B cell (primary cell): ENCODE data around the gene RHCG. TPM values are rescaled to one million over a fixed set of nuclear protein-coding genes. Genes with fewer than 3 reads are reported as not detected.
A peak's percentile ranks its signal among the peaks of the same experiment; 100 is the strongest.

Source experiments
- ATAC-seq: fragments of 200-7000 bp; cut with Tn5 transposase; one replicate; pipeline ENCODE4 v1.10.0; 2021; ENCODE audit warnings: low read depth, mild to moderate bottlenecking, moderate number of reproducible peaks, moderate library complexity
- CTCF ChIA-PET: fragments of 350-600 bp; sonication (Branson Sonifier 250); formaldehyde crosslinking; loops from one replicate; lab custom pipeline; 2021; ENCODE audit warnings: antibody characterized with exemption, inconsistent platforms; lab: Charles Lee
- POLR2A ChIA-PET: fragments of 350-600 bp; sonication (Branson Sonifier 250); formaldehyde crosslinking; loops from one replicate; lab custom pipeline; 2021; ENCODE audit warnings: antibody characterized with exemption; lab: Charles Lee
- DNase-seq: peaks from one replicate; pipeline ENCODE4 v3.0.0; 2013
- H2AFZ ChIP-seq: 2 replicates; pipeline ENCODE4 v1.6.1; 2012; ENCODE audit warnings: mild to moderate bottlenecking, low read depth, low read length; ENCODE audit not compliant: insufficient read depth, poor library complexity, severe bottlenecking
- H3K27ac ChIP-seq, 2 donors: 1 replicate in 1 of 2; 2 replicates in 1 of 2; pipeline ENCODE4 v1.5.1; 2012 to 2013; ENCODE audit warnings: low read length in 2 of 2, mild to moderate bottlenecking in 2 of 2, moderate library complexity in 1 of 2
- H3K27me3 ChIP-seq, 4 experiments: fragments of 200-600 bp in 1 of 4; sonication (generic) in 1 of 4; replicated peaks in 1 of 4; 1 replicate in 2 of 4; 2 replicates in 2 of 4; pipeline versions ENCODE4 v1.6.1 to v1.7.0; 2013 to 2016; ENCODE audit warnings: low read length in 3 of 4, mild to moderate bottlenecking in 2 of 4, mixed read lengths in 1 of 4, moderate library complexity in 1 of 4; ENCODE audit not compliant: insufficient read depth in 4 of 4, control insufficient read depth in 3 of 4; ENCODE audit errors: control extremely low read depth in 1 of 4
- H3K36me3 ChIP-seq, 2 experiments: replicated peaks in 1 of 2; 1 replicate in 1 of 2; 2 replicates in 1 of 2; pipeline versions ENCODE4 v1.6.1 to v1.7.1; 2013; ENCODE audit warnings: low read length in 1 of 2; ENCODE audit not compliant: insufficient read depth in 2 of 2, control insufficient read depth in 1 of 2; ENCODE audit errors: control extremely low read depth in 1 of 2, extremely low read depth in 1 of 2
- H3K4me1 ChIP-seq, 2 donors: fragments of 200-600 bp in 1 of 2; sonication (generic) in 1 of 2; 1 replicate in 1 of 2; 2 replicates in 1 of 2; pipeline versions ENCODE4 v1.5.1 to v1.6.1; 2013 to 2017; ENCODE audit warnings: low read length in 2 of 2; ENCODE audit not compliant: control insufficient read depth in 2 of 2, insufficient read depth in 2 of 2
- H3K4me2 ChIP-seq: replicated peaks from 2 replicates; pipeline ENCODE3; 2012; ENCODE audit warnings: mild to moderate bottlenecking, low read depth, low read length; ENCODE audit not compliant: poor library complexity, severe bottlenecking
- H3K4me3 ChIP-seq, 5 experiments: fragments of 200-600 bp in 1 of 5; sonication (generic) in 1 of 5; 1 replicate in 3 of 5; 2 replicates in 2 of 5; pipeline versions ENCODE4 v1.5.1 to v1.7.0; 2011 to 2016; ENCODE audit warnings: low read length in 4 of 5, mild to moderate bottlenecking in 4 of 5, low read depth in 2 of 5, control low read depth in 1 of 5, moderate library complexity in 1 of 5; ENCODE audit not compliant: insufficient read depth in 1 of 5; ENCODE audit errors: control extremely low read depth in 1 of 5, extremely low read depth in 1 of 5
- H3K79me2 ChIP-seq: fragments of 200-600 bp; sonication (generic); one replicate; pipeline ENCODE4 v1.6.0; 2016; ENCODE audit warnings: low read length; ENCODE audit not compliant: control insufficient read depth, insufficient read depth
- H3K9ac ChIP-seq: fragments of 200-600 bp; sonication (generic); 2 replicates; pipeline ENCODE4 v1.6.1; 2017; ENCODE audit warnings: mild to moderate bottlenecking, low read length, moderate library complexity
- H3K9me3 ChIP-seq, 3 donors: one replicate each; pipeline versions ENCODE4 v1.6.1 to v1.7.1; 2013; ENCODE audit warnings: low read length in 2 of 3; ENCODE audit not compliant: control insufficient read depth in 2 of 3, insufficient read depth in 1 of 3; ENCODE audit errors: control extremely low read depth in 1 of 3
- H4K20me1 ChIP-seq: 2 replicates; pipeline ENCODE4 v1.6.0; 2012; ENCODE audit warnings: mild to moderate bottlenecking, low read length; ENCODE audit not compliant: insufficient read depth, control insufficient read depth, poor library complexity, severe bottlenecking
- H3K27ac Mint-ChIP-seq: one replicate; pipeline ENCODE4 v1.8.0; 2021; ENCODE audit warnings: mixed read lengths
- H3K27me3 Mint-ChIP-seq: one replicate; pipeline ENCODE4 v1.8.0; 2021; ENCODE audit warnings: mixed read lengths
- H3K4me1 Mint-ChIP-seq: one replicate; pipeline ENCODE4 v1.8.0; 2021; ENCODE audit warnings: mixed read lengths
- H3K4me3 Mint-ChIP-seq: one replicate; pipeline ENCODE4 v1.8.0; 2021; ENCODE audit warnings: mixed read lengths
- H3K9me3 Mint-ChIP-seq: one replicate; pipeline ENCODE4 v1.8.0; 2022; ENCODE audit warnings: mixed read lengths; ENCODE audit not compliant: insufficient read depth
- CTCF ChIP-seq: fragments of 200-600 bp; IDR thresholded peaks from one replicate; pipeline ENCODE4 v1.8.0; 2022; ENCODE audit warnings: antibody characterized with exemption, mild to moderate bottlenecking
- EZH2 ChIP-seq: IDR thresholded peaks from 2 replicates; pipeline ENCODE4 v1.6.1; 2012; ENCODE audit warnings: borderline replicate concordance, low read depth, mild to moderate bottlenecking, moderate library complexity, low read length; ENCODE audit not compliant: insufficient read depth, poor library complexity, severe bottlenecking
- WGBS: methylation state at CpG from one replicate; pipeline ENCODE4 v1.1.5; 2013; ENCODE audit warnings: missing lambda C conversion rate; ENCODE audit not compliant: insufficient coverage; 5-methylcytosine and 5-hydroxymethylcytosine counted together
- intact Hi-C: fragments of 100-400 bp; cut with micrococcal nuclease; formaldehyde crosslinking; loops from one replicate; pipeline ENCODE4 v1.10.0; 2022
- polyA plus RNA-seq: library from polyadenylated mRNA; depleted of rRNA; stranded (reverse); fragments of >200 nt; gene quantifications from 2 replicates; pipeline ENCODE4 v1.2.3, GENCODE V29; 2012
- total RNA-seq, 2 donors: library from RNA; stranded (reverse); fragments of 120-200 nt in 1 of 2; gene quantifications; 1 replicate in 1 of 2; 2 replicates in 1 of 2; pipeline versions ENCODE4 v1.2.3 to v1.2.4, GENCODE V29; 2013 to 2022

The RHCG gene
- total and polyA plus RNA-seq, 2 donors (not counting 1 experiment from before 2014, with no cell fraction given), result not detected

- Histone ChIP-seq H2AFZ (peak overlapping the region; percentile 95), H3K79me2 (no peaks in the 10 kb centered on the region), H3K4me1 (peaks cover 4 to 10% of the 10 kb centered on the region in 2 donors), H3K27ac (no peak overlapping the region), H3K4me2 (peak overlapping the region; percentile 97), H3K36me3 (no peaks in the 10 kb centered on the region), H3K9me3 (peaks cover 0 to 2% (median 0%) of the 10 kb centered on the region in 3 donors), H3K9ac (peak overlapping the region; percentile 75), H3K27me3 (peaks cover 0 to 25% (median 3%) of the 10 kb centered on the region in 4 experiments), H3K4me3 (peak overlapping the region; percentile 19 to 68 (median 50)), H4K20me1 (no peaks in the 10 kb centered on the region)
- Mint-ChIP-seq H3K9me3 (no peaks in the 10 kb centered on the region), H3K4me3 (peak overlapping the region; percentile 94), H3K27me3 (peaks cover 25% of the 10 kb centered on the region), H3K4me1 (peaks cover 7% of the 10 kb centered on the region), H3K27ac (peak overlapping the region; percentile 17)
- WGBS, result 3% methylated on average over 31 of the region's 44 CpGs
- TF ChIP-seq CTCF, result peak; percentile 98
- no peak for TF ChIP-seq EZH2
- DNase-seq, result peak; percentile 90
- peak; percentile 97 for ATAC-seq
- ChIA-PET CTCF (interaction anchor here (0.8 to 5.9 kb wide), 11 partner anchors 11 to 224 kb away, joined by 3 to 126 read pairs (median 4); partner anchors contain the start of gene TICRR), POLR2A (no interaction called here)
- intact Hi-C loops, result loop anchor here (1.0 to 5.0 kb wide), 5 partner anchors 11 to 223 kb away; no protein-coding TSS in a partner anchor
Measured at GRCh38 chr15:89430530-89431341, 65.6 kb downstream of the RHCG start.

- Mint-ChIP-seq H3K4me3 (peak overlapping the region; percentile 94), H3K9me3 (no peaks in the 10 kb centered on the region), H3K27ac (no peak overlapping the region), H3K27me3 (peaks cover 25% of the 10 kb centered on the region), H3K4me1 (peaks cover 7% of the 10 kb centered on the region)
- CTCF ChIA-PET, result interaction anchor here (0.8 to 5.9 kb wide), 10 partner anchors 11 to 223 kb away, joined by 3 to 126 read pairs (median 5); partner anchors contain the start of gene TICRR
- ATAC-seq (no peak), DNase-seq (no peak)
- Histone ChIP-seq H3K27ac (no peak overlapping the region), H3K4me2 (peak overlapping the region; percentile 97), H3K9me3 (no peaks in the 10 kb centered on the region), H3K36me3 (no peaks in the 10 kb centered on the region), H3K9ac (peak overlapping the region; percentile 75), H3K27me3 (peaks cover 0 to 23% (median 3%) of the 10 kb centered on the region in 4 experiments), H3K4me1 (peaks cover 4 to 10% of the 10 kb centered on the region in 2 donors), H4K20me1 (no peaks in the 10 kb centered on the region), H3K4me3 (no peak overlapping the region), H3K79me2 (no peaks in the 10 kb centered on the region), H2AFZ (peak overlapping the region; percentile 95)
- intact Hi-C loops, result loop anchor here (1.0 to 5.0 kb wide), 5 partner anchors 11 to 223 kb away; no protein-coding TSS in a partner anchor
- 88% methylated on average over 1 of the region's 2 CpGs for WGBS
- TF ChIP-seq CTCF (no peak), EZH2 (no peak)
- POLR2A ChIA-PET, result no interaction called here
Measured at GRCh38 chr15:89429986-89430385, 66.4 kb downstream of the RHCG start.
